HG02884 (cell line): Measurements from ENCODE around the gene DLG2.
"Not testable (repeated sequence)": the region's sequence is repeated elsewhere in the genome, so short reads cannot be mapped to it uniquely, and the experiment has no call there.

Experiments
- ATAC-seq: cut with Tn5 transposase; IDR thresholded peaks from one replicate; pipeline ENCODE4 v1.9.1; 2021; ENCODE audit warnings: mild to moderate bottlenecking, moderate library complexity; ENCODE audit not compliant: unreplicated experiment

The DLG2 gene

DNA sequence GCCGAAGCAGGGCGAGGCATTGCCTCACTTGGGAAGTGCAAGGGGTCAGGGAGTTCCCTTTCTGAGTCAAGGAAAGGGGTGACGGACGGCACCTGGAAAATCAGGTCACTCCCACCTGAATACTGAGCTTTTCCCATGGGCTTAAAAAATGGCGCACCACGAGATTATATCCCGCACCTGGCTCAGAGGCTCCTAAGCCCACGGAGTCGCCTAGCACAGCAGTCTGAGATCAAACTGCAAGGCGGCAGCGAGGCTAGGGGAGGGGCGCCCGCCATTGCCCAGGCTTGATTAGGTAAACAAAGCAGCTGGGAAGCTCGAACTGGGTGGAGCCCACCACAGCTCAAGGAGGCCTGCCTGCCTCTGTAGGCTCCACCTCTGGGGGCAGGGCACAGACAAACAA lies 2039.3 kb downstream of the DLG2 start:
- ATAC-seq = not testable (repeated sequence)

DNA sequence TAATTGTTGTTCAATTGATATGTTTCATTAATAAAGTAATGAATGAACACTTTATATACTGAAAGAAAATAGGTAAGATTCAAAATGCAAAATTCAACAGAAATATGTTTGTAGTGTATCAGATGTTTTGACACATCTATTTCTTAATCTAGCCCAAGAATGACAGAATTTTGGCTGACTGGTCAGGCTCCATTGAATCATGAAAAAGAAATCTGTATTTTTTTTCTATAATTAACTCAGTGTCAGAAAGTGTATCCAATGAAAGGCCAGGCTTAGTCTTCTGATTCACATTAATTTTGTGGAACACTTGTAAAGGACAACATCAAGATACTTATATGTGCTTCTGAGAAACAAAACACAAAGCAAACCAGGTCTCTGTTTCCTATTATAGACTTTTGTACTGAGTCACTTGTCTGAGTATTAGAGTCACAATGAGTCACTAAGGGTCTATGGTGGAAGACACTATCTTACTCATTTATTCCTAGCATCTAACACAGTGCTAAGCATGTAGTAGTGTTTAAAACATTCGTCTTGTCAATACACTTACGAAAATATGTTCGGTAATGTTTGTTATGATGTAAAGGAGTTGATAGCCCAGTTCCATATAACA lies 2043.3 kb downstream of the DLG2 start:
- ATAC-seq = peak; percentile 100

DNA sequence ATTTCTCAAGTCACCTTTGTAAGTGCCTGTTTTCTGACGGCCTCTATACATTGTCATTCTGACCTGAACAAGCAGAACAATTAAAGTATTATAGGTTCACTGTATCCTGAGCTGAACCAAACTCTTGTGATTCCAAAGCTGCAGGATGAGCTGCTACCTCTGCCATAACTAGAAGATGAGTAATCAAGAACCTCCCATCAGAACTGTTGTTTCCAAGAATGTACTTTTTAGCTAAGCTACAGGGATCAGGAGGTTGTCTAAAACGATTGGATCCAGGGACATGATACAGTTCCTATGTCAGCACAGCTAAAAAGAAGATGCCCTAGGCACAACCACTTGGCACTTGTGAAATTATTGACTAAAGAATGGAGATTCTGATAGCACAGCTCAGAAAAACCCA lies 2052.6 kb downstream of the DLG2 start:
- ATAC-seq = no peak

DNA sequence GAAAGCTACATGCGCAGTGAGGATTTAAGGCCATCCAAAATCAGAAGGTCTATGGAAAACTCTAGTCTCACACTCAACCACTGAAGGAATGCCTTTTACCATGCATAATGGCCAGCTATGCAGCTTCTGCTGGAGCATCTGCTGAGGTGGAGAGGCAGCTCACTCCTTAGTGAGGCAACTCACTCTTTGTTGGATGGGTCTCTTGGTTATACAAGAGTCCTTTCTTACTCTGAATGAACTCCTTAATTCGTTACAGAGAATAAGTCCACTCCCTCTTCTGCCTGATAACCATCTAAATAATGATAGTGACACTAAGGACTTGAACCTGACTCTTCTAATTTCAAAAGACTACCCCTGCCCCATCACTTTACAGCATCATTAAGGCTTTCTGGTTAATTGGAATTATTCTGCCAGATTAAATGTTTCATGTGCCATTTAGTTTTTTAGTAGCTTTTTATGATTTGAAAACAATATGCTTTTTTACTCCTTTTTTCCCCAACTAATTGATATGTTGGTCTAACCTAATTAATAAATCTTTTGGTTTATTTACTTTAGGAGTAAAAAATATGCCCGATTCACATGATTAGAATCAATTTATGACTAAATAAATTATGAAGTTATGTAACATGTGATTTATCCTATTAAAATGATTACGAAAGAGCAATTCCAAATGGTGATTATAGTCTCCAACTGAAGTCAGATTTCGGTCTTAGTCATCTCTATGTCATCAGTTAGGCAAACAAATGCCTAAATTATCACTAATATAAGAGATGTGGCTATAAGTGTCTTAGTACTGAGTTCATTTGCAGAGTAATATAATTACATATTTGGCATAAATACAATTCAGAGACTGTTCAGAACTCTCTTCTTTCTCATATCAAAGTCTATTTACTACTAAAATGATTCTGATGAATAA lies 2054.3 kb downstream of the DLG2 start:
- no peak for ATAC-seq

DNA sequence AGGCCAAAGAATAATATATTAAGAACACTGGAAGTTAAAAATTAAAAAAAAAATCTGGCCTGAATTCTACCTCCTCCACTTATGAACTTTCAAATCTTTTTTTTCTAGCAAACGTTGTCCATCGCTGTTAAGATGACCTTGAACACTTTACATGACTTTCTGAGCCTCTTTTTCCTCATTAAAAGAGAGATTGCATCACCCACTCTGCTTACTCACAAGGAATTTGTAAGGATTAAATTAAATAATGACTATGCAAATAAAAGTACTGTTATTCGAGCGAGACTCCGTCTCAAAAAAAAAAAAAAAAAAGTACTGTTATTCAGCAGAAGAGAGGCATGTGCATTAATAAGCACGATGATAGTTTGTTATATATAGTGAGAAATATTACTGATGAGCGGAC lies 2055.8 kb downstream of the DLG2 start:
- no peak for ATAC-seq

DNA sequence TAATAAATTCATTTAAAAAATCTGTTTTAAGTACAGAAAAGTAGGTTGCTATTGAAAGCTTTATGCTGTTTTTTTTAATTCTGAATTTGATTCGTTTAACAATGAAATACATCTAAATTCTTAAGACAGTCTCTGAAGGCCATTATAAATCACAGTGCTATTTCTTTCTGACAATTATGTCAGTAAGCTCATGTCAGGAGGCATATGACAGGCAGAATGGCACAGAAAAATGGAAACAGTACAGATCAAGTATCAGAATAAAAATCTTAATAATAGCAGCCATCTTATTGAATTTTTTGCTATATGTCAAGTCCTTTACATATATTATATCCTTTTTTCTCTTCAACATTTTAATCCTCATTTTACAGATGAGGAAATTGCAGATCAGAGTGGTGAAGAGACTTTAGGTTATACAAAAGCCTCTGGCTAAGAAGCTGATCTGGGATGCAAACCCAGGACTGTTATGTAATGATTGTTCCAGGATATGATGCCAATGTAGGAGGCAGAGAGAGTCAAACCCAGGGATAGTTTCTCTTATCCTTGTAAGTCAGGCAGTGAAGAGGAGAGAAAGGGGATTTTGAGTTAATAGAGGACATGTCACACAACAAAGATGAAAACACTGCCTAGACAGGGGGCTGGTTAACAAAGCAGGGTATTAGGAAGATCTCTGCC lies 2057.9 kb downstream of the DLG2 start:
- no peak for ATAC-seq

DNA sequence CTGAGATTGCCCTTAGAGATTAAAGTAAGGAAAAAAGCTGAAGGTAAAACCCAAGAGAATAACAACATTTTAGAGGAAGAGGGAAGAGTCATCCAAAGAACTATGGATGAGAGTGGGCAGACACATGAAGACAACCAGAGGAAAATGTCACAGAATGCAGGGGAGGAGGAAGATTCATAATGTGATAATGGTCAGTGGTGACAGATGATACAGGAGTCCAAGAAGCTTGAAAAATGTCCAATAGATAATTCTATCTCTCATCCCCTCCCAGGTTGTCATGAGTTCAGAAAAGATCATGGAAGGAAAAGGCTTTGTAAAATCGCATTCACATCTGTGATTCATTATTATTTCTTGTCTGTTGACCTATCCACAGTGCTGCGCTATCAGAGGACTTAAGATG lies 2058.6 kb downstream of the DLG2 start:
- ATAC-seq = no peak

DNA sequence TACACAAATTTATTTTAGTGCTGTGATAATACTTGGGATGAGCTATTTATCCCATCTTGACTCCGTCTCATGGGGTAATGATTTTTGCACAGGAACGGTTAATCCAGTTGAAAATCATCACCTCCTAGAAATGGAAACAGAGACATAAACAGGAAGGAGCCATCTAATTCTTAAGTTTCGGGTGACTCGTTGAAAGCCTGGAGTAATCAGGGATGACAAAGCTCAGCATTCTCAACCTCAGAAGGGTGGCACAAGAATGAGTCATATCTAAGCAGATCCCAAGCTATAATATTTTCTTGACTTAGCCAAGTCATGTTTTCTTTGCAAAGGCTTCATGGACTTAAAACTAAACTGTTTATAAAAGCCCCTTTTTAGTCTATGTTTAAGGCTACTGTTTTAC lies 2060.2 kb downstream of the DLG2 start:
- ATAC-seq = no peak

DNA sequence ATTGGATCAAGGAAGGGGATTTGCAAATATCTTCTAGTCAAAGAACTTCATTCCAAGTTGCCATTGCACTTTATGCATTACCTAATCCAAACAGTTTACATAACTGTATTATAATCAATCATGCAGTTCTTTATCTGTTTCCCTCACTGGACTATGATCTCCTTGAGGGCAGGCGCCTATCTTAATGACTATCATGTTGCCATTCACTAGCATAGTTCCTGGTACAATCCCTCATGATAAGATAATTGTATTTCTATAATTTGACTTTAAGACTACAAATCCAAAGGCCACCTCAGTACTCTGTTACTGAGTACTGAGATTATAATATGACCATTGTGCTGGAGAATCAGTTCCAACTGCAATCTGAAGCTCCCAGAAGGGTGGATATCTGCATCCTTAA lies 2062.3 kb downstream of the DLG2 start:
- no peak for ATAC-seq

DNA sequence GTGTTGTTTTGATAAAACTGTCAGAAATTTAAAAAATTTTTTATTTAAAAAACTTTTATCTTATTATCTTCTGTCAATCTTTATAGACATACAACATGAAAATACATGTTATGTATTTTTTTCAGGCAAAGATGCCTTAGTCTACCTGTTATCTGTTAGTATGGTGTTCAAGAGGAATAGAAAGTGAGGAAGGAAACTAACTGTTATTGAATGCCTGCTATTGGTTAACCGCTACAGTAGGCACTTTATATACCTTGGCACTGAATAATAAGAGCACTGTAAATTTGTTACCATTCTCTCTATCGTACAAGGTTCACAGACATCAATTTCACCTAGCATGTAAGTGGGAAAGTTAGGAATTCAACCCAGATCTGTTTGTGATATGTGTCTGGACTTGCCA lies 2068.9 kb downstream of the DLG2 start:
- no peak for ATAC-seq

DNA sequence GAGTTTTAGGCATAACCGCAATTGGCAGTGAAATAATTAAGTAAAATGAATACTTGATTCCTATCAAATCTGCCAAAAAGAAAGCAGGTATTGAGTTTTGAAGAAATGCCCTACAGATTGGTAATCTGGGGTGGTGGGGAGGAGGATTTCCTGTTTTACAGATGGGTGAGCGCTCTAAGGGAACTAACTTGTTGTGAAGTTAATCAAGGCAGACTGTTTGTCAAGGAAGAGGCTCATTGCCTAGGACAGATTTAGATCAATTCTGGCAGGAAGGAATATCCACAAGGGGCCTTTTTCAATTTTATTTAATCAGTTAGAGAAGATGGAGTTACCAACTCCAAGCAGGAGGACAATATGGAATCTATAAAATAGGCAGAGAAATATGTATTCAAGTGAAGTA lies 2069.5 kb downstream of the DLG2 start:
- no peak for ATAC-seq

DNA sequence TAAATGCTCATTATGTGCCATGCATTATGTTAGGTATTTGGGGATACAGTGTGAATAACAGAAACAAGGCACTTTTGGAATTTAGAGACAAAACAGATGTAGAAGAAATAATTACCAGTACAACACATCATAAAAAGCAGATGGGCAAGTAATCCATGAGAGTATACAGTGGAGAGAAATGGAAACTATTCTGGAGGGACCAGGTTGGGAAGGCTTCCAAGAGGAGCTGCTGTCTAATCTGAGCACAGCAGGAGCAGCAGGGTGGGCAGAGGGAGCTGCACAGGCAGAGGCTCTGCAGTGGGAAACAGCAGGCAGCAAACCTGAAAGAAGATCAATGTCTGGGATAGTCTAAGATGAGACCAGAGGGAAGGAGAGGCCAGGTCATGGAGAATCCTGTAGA lies 2072.3 kb downstream of the DLG2 start:
- ATAC-seq = no peak

DNA sequence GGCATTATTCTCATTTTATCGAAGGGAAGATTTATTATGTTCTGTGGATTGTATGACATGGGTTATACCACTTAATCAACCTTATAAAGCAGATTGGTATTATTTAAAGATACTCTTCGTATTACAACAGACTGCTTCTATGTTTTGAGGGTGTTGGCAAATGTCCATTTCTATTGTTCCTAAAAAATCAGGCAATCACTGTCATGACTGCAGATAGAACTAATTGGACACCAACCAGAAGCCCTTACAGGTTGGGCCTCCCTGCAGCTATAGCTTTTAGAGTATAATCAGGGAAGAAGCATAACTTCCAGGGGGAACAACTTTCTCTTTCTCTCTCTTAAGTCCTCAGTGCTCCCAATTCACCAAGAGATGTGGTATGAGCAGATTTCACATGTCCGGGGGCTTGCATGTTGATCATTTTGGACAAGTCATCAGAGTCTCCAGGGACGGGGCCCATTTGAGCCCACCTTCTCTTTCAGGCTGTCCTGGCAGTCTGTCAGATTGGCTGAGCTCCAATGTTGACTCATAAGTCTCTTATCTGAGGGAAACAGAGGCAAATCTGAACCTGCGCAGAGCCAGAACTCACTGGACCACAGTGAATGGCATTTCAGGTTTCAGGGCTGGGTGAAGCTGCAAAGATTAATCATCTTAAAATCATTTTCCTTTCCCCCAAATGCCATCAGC lies 2077.0 kb downstream of the DLG2 start:
- ATAC-seq = no peak

DNA sequence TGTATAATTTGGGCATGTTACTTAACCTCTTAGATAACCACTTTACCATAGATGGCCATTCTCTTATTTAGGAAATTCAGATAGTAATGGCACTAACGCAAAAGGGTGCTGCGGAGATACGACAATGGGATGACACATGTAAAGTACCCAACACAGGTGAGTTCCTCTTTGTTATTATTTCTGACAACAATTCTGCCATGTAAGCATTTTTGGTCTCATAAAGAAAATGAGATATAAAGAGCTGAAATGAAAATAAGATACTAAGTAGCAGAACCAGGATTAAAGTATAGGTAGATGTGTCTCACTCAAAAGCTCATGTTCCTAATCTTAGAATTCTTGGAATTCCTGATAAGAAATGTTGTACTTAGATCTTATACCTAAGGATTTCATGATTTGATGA lies 2080.8 kb downstream of the DLG2 start:
- no peak for ATAC-seq

DNA sequence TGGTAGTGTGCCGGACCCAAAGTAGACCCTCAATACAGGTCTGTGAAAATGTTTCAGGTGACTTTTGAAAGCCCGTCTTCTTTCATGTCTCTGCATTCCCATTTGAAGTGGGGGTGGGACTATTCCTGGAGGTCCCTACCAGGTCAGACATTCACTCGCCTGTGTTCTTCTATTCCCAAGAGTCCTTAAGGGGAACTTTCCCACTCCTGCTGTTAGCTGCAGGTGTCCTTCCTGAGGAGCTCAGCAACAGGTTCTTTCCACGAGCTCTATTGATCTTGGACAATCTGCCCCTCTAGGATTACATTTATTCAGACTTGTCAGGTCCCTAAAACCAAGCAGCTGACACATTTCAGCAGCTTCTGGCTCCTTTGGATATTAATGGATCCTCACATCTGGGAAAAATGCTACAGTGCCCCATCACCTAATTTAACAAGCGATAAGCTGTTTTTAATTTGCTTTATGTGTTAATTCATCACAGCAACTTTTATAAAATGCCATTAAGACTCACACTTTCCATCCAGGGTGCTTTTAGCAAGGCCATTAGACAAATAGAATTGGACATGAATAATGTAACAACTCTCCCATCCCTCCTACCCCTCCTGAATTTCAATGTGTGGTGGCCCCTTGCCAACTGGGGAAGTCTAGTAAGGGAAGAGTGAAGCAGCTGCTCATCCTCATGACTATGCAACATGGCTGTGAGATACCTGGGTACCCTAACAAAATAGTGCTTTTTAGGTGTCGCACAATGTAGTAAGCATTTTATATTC lies 2081.5 kb downstream of the DLG2 start:
- ATAC-seq = no peak

DNA sequence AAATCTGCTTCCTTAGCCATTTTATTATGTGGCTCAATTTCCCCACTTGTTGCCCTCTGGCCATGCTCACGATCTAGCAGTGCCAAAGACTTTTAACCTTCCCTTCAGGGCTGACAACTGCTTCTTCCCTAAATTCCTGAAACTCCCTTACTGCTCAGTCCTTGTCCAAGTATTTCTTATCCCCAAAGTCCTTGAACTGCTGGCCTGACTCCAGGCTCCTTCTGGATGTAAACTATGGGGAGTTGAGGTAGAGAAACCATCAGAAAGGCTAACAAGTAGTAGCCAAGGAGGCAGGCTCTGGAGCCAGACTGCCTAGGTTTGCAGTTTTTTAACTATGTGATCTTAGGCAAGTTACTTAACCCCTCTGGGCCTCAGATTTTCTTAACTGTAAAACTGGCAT lies 2082.3 kb downstream of the DLG2 start:
- no peak for ATAC-seq

DNA sequence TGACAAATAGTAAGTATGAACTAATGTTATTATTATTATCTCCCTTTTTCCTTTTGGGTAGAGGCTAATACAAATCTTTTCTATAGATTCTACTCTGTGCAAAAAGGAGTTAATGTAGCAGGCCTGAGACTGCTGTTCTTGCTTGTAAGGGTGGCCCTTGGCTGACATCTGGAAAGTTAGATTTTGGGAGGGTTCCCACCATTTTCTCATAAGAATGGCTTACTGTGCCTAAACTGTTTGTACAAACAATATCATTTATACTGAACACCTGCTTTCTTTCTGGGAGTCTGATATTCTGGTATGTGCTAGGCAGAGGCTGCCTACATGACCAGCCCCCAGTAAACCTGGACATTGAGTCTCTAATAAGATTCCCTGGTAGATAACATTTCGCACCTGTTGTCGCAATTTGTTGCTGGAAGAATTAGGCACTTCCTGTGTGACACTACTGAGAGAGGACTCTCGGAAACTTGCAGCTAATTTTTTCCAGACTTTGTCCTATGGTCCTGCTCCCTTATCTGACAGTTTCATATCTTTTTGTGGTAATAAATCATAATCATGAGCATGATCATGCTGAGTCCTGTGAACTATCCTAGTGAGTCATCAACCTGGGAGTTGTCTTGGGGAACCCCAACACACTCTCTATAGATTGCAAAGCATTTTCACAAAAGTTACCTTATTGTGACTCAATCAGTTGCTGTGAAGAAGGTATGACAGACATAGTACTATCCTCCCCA lies 2083.3 kb downstream of the DLG2 start:
- ATAC-seq = peak; percentile 60

DNA sequence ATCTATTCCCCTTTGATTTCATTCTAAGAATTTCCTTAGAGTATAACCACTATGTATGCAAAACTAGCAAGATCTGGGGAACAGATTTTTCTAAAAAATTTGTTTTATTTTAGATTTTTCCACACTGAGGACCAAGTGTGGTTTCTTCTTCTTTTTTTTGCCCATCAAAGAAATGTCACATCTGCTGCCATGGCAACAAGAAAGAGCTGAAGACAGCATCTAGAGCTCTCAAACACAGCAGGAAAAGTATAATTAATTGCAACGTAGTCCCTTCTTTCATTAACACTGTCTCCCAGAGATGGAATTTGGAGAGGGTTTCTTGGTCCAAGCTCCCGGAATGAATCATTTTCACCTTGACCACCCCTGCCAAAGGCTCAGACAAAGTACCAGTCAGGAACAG lies 2084.3 kb downstream of the DLG2 start:
- no peak for ATAC-seq

DNA sequence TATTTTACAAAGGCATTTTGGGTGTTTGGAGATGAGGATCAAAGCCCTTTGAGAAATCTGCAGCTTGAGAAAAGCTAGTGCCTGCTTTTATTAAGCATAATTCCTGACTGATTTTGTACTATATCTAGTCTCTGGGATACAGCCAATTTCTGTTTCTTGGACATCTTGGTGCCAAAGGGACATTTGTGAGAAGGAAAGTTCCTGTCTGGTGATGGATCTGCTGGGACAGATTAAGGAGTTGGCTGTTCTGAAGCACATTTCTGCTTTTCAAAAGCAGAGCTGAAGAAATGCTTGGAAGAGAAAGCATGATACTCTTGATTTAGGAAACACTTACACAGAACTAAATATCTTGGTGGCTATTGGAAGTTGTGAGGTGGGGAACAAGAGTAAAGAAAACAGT lies 2086.4 kb downstream of the DLG2 start:
- ATAC-seq = no peak

DNA sequence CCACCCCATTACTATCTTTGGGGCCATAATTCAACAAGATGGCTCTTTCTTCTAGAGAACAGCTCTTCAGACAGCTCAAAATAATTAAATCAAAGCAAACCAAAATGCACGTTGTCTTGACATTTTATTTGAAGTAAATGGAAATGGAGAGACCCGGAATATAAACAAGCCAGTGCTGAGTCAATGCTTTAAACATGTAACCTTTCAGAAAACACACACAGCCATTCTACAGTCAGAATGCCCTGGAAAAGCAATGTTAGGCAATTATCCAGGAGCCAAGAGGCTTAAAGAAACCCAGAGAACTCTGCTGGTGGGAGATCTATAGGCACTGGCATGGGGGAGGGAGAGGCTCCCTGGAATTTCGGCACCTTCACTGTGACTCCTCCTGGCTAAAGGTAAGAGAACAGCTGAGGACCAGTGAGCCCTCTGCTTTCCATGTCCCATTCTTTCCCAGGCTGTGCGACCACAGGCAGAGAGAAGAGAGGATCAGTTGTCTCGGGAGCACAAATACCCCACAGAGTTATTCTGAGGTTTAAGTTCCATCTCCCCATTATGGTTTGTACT lies 2086.9 kb downstream of the DLG2 start:
- no peak for ATAC-seq
